Activated CD8-positive, alpha-beta memory T cell treated with anti-CD3 and anti-CD28 coated beads, Interleukin-2, amount 50 U/mL, for 24 hours (primary cell): ENCODE results near the gene STAT3.
"Not testable (repeated sequence)": the region's sequence is repeated elsewhere in the genome, so short reads cannot be mapped to it uniquely, and the experiment has no call there.

Experiments
- DNase-seq: peaks from one replicate; pipeline ENCODE4 v3.0.0-alpha.2; 2020; ENCODE audit errors: extremely low read depth

Gene STAT3

DNA sequence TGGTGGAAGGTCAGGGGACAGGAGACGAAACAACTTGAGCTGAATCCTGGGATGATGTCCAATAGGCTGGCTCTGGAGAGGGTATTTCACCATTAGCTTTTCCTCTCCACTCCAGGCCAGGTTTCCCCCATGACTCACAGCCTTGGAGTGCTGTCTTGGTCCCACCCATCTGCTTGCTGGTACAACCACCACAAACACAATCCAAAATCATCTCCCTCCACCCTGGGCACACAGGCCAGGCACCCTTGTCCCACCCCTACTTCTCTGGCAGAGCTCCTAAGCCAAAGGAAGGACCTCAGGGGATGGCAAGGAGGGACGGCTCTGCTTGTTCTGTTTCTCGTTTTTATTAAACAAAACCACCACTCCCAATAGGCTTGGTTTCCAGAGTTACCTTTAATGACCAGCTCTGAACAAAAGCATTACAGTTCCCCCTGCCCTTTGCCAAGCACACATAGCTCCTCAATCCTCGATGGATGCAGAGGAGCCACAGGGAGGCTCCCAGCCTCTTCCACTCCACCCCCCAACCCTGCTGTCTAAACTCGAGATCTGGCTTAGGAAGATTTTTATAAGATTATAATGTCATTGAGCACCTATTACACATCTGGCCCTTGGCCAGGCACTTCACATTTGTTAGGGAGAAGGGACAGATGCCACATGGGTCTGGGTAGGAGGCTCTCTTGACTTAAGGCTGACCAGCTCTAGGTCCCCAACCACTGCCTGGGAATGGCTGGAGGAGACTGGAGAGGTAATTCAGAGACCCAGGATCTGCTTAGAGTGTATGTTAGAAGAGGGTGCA, 21.5 kb upstream of the STAT3 start:
- no peak for DNase-seq

DNA sequence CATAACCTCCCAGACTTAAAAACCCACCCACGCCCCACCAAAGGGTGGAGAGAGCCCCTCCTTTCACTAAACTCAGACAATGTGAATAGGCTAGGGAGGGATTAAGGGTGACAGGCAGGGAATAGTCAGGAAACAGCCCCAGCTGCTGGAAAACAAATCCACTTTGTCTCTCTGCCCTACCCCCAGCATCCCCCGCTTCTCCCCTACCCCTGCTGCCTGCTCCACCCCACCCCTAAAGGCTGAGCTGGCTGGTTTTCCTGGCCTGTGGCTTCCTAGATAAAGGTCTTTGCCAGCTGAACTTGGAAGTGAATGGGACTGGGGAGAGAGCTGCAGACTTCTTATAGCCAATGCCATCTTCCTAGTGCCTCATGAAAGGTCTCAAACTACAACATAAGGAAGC, 19.8 kb upstream of the STAT3 start:
- DNase-seq = no peak

DNA sequence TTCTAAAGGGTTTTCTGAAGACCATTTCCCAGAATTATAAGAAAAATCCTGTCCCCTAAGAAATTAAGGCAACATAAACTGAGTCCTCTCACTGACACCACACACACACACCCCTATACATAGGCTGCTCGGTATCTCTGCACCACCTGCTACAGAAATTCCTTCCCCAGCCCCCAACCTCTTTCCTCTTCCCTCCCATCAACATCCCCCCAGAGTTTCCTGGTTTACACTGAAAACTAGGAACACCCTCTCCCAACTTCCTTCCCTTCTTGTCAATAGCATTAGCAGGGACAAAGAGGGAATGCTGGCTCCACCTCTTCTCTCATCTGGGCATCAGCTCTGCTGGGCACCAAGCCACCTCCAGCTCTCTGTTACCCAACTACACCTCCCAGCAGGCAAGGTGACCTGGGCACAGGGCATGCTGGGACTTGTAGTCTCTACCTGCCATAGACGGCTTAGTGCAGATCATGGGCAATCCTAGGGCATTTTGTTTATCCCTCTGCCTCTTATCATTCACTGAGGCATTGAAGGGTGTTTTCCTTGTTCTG, 19.1 kb upstream of the STAT3 start:
- DNase-seq = no peak

DNA sequence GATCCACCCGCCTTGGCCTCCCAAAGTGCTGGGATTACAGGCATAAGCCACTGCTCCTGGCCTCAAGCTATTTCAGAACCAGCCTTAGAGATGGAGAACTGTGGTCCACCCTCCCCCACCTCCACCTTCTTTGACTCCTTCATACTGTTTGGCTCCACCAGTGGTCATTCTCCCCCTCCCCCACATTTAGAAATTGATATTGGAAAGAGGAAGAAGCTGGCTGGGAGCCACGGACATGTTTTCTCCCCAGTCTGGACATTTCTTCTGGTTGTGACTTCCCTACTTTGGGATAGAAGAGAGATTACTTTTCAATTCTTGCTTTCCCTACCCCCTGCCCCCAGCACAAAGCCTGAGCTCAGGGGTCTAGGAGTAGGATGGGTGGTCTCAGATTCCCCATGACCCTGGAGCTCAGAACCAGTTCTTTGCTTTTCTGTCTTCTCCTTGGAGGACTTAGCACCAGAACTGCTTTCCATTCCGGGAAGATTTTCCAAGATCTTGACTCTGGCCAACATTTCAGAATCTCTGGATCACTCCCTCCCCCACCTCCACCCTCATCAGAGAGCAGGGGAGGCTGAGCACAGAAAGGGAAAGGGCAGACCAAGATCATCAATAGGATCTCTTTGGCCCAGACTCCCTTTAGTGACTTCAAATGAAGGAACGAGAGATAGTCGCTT, 18.5 kb upstream of the STAT3 start:
- no peak for DNase-seq

DNA sequence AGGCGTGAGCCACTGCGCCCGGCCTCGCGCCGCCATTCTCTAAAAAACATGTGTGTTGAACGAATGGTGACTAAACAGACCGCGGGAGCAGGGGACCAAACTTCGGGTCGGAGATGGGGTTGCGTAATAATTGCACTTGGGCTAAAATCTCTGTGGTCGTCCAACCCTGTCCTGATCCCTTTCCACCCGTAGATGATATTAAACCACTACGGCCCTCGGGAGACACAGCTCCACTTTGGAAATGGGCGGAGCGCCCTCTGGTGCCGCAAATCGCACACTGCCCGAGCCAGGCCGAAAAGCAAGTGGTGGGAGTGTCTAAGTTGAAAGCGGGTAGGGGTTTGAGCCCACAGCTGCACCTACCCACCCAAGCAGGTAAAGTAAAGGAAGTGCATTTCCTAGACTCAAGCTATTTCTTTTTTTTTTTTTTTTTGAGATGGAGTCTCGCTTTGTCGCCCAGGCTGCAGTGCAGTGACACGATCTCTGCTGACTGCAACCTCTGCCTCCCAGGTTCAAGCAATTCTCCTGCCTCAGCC, 17.8 kb upstream of the STAT3 start:
- DNase-seq = peak; percentile 44

DNA sequence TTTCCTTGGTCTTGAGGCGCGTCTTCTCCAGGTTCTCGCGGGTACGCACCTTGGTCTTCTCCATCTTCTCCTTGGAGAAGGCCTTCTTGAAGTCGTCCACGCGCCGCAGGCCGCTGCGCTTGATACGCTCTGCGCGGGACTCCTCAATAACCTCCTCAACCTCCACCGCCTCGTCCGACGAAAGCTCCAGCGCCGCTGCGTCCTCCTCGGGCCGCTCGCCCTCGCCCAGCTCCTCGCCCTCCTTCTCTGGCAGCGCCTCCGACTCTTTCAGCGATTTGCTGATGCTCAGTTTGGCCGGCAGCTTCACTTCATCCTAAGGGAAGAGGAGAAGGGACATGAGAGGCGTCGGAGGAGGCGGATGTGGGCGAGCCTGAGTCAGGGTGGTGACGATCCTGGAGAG, 16.8 kb upstream of the STAT3 start:
- DNase-seq = no peak

DNA sequence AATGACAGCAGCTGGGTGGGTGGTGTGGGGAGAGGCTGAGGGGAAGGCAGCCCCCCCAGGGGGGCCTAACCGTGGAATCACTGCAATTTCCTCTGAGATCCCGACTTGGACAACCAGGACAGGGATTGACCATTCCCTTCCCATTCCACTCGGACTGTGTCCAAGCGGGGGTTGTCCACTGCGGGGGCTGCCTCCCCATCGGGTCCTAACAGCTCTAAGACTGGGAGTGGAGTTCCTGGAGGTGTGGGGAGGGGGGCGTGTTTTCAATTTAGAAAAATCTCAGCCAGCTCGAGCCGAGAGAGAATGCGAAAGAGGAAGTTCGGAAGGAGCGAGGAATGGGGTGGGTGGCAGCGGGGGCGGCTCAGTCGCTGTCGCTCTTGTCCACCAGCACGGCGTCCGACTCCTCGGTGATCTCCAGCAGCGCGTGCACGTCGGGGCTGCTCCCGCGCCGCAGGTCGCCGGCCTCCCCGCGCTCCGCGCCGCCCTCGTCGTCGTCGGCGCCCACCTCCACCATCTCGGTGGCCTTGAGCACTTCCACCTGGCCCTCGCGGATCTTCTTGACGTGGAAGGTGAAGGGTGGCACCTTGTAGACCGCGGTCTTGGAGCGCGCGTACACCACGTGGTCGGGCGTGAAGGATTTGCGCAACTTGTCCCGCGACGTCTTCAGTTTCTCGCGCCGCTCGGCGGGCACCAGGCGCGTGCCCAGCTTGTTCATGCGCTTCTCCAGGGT, 16.2 kb upstream of the STAT3 start:
- DNase-seq = no peak

DNA sequence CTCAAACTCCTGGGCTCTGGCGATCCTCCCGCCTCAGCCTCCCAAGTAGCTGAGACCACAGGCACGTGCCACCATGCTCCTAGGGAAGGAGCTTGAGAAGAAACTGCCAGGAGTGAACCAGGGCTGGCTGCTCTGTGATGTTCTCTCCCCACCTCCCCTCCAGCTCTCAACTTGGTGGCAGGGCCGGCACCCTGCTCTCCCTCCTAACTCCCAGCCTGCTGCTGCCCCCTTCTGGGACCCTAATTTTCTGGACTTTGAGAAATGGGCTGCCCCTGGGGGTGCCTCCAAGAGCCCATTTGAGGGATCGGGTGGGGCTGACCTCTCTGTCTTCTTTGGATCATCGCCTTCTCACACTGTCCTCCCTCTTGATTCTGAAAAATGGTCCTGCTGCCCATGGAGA, 14.9 kb upstream of the STAT3 start:
- DNase-seq = no peak

DNA sequence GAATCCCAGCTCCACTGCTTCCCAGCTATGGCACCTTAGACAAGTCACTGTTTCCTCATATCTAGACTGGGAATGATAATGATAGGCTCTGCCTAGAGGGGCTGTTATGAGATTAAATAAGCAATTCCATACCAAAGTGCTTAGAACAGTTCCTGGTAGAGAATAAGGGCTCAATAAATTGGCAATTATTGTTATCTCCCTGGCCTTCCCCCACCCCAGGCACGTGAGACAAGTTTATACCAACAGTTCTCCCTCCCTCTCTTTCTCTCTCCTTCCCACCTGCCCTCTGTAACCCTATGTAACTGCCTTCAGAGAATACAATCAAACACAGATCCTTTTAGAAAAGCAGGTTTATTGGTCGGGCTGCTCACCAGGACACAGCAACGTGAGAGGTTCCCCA, 13.9 kb upstream of the STAT3 start:
- DNase-seq = no peak

DNA sequence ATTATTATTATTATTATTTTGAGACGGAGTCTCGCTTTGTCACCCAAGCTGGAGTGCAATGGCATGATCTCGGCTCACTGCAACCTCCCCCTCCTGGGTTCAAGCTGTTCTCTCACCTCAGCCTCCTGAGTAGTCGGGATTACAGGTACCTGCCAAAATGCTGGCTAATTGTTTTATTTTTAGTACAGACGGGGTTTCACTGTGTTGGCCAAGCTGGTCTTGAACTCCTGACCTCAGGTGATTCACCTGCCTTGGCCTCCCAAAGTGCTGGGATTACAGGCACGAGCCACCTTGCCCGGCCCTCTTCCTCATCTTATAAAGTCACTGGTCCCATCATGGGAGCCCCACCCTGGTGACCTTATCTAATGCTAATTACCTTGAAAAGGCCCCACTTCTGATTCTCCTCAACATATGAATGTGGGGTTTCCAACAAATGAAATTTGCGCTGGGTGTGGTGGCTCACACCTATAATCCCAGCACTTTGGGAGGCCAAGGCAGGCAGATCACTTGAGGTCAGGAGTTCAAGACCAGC, 12.7 kb upstream of the STAT3 start:
- not testable (repeated sequence) for DNase-seq

DNA sequence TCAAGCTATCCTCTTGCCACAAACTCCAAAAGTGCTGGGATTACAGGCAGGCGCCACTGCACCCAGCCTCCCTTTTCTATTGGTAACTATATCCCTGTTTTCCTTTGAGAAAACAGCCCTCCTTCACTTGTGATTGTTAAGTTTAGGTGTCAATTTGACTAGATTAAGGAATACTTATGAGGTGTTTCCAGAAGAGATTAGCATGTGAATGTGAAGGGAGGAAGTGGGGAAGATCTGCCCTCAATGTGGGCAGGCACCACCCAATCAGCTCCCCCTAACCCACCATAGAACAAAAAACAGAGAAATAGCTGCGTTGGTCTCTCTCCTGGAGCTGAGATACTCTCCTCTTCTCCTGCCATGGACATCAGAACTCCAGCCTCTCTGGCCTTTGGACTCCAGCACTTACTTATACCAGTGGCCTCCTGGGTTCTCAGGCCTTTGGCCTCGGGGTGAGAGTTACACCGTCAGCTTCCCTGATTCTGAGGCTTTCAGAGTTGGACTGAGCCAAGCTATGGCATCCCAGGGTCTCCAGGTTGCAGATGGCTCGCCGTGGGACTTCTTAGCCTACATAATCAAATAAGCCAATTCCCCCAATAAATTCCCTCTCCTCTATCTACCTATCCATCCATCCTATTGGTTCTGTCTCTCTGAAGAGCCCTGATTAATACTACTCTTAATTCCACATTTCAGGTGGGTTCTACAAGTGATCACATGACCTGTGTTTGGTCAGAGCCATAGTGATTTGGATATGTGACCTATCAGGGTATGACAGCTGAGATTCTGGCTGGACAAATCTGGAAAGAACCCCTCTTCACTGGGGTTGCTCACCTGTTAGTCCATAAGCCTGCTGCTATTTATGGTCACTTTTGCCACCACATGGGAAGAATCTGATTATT, 12.0 kb upstream of the STAT3 start:
- DNase-seq = no peak

DNA sequence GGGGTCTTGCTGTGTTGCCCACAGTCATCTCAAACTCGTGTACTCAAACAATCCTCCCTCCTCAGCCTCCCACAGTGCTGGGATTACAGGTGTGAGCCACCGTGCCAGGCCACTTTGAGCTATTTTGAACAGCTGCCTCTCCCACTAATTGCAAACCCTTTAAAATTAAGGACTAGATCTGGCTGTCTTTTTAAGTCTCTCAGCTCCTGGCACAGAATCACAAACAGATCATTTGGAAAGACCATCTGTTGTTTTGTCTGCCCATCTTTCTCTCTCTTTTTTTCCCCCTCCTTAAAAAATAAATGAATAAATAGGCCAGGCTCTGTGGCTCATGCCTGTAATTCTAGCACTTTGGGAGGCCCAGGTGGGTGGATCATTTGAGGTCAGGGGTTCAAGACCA, 10.9 kb upstream of the STAT3 start:
- DNase-seq = no peak

DNA sequence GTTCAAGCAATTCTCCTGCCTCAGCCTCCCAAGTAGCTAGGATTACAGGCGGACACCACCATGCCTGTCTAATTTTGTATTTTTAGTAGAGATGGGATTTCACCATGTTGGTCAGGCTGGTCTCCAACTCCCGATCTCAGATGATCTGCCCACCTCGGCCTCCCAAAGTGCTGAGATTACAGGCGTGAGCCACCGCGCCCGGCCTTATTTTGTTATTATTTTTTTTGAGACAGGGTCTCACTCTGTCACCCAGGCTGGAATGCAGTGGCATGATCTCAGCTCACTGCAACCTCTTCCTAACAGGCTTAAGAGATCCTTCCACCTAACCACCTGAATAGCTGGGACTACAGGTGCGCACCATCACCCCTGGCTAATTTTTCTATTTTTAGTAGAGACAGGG, 7.4 kb upstream of the STAT3 start:
- not testable (repeated sequence) for DNase-seq

DNA sequence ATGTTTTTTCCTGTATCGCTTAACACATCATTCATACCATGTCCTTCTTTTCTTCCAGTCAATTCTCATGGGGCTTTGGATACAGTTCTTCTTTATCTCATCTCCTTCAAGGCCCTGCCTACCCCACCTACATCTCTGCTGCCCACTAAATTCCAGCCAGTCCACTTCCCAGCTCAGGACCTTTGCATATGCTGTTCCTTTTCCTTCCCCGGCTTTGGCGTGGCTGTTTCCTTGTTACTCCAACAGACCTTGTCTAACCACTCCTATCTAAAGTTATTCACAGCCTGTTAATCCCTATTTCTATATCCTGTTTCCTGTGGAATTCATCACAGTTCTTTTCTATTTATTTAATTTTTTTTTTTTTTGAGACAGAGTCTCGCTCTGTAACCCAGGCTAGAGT, 6.6 kb upstream of the STAT3 start:
- DNase-seq = no peak

DNA sequence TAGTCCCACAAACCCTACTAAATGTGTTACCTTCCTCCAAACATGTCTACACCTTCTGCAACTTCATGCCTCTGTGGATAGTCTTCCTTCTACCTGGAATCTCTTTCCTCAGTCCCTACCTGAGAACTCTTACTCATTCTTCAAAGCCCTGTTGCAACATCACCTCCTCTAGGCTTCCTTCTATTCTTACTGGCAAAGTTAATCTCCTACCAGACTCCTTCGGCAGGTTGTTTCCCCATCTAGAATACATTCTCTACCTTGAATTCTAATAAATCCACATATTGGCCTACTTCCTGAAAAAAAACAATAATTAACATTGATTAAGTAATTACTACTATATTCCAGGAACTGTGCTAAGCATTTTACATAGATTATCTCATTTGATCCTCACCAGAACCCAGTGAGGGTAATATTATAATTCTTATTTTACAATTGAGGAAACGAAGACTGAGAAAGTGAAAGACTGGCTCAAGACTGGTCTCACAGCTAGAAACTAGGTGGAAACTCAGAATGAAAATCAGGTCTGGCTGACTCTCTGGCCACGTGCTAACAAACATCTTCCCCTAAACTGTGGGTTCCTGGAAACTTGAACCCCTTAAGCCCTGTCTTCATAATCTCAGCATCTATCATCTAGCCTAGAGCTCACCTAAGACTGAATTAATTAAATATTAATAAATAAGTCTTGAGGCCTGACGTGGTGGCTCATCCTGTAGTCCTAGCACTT, 4.6 kb upstream of the STAT3 start:
- DNase-seq = no peak

DNA sequence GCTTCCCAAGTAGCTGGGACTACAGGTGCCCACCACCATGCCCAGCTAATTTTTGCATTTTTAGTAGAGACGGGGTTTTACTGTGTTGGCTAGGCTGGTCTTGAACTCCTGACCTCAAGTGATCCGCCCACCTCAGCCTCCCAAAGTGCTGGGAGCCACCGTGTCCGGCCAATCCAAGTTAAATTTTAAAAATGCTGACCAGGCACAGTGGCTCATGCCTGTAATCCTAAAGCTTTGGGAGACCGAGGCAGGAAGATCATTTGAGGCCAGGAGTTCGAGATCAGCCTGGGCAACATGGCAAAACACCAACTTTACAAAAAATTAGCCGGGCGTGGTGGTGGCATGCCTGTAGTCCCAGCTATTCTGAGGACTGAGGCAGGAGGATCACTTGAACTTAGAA, 3.2 kb upstream of the STAT3 start:
- not testable (repeated sequence) for DNase-seq

DNA sequence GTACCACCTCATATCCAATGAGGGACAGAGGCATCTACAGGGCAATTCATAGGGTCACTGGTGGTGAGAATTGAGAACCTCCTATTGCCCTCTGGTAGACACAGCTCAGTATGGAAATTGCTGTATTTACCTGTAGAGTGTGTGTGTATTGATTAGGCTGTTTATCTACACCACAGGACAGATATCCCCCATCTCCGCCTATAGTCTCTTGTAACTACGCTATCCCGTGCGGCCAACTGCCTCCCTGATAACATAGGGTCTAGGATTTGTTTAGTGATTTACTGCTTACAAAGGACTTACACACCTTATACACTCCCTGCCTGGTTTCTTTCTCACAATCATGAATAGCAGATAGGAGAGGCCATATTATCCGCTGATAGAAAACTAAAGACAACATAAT, 1.7 kb upstream of the STAT3 start:
- DNase-seq = no peak

DNA sequence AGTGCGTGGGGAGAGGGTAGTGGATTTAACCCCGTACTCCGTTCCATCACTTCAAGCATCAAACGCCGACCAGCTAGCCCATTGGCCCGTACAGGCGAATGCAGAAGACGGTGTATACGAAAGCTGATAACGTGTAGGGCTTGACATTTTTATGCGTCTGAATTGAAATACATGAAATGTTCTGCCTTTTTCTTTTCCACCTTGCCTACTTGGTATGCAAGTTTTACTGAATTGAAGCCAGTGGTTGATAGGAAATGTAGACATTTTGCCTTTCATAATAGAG, 834 bp upstream of the STAT3 start:
- no peak for DNase-seq

DNA sequence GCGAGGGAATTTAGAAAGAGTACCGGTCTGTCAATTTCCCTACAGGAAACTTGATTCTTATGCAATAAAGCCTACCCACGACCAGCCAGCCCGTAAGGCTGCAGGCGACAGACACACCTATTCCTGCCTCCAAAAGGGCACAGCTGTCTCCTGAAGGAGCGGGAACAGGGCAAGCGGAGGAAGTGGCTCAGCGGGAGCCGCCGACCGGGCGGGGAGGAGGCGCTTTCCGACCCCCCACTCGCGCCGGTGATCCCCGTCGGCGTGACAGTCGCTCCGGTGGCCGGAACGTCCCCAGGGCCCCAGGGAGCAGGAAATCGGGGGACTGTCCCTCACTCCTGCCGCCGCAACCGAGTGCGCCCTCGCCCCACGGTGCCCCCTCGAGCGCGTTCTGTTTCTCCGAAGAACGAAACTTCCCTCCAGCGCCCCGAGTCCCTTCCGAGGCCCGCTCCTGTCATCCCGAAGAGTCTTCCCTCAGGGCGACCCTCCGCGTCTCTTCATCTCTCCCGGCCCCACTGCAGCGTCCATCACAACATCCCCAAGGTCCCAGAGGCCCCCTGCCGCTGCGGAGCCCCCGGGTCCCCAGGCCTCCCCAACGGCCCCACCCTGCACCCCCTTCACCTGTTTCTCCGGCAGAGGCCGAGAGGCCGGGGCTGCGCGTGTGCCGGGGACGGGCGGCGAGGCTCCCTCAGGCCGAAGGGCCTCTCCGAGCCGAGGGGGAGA, 421 bp downstream of the STAT3 start:
- no peak for DNase-seq
